Measurements from ENCODE around the gene DCTN1.

- no peak for TF ChIP-seq CTCF (conservative IDR thresholded peaks at IDR 0.05; ENCODE audit: low read depth, low read length)
- TF ChIP-seq EZH2 (IDR thresholded peaks at IDR 0.05; ENCODE audit: low read length, unreplicated experiment): no peak
Measured at GRCh38 chr2:74383254-74383653, 3.1 kb upstream of the DCTN1 start.

All from PC-3 (cell line).